Hepatocyte (in vitro differentiated cells): ENCODE measurements around the gene MTRF1.

Source experiments
- CTCF ChIP-seq: fragments of 200-600 bp; sonication (generic); IDR thresholded peaks from 2 replicates; pipeline ENCODE4 v1.5.1; 2016; ENCODE audit warnings: antibody characterized with exemption, mild to moderate bottlenecking; ENCODE audit not compliant: poor library complexity
- EZH2phosphoT487 ChIP-seq: fragments of 200-600 bp; sonication (generic); IDR thresholded peaks from one replicate; pipeline ENCODE4 v1.6.1; 2018; ENCODE audit warnings: antibody characterized with exemption, mild to moderate bottlenecking, low read depth, moderate library complexity; ENCODE audit not compliant: unreplicated experiment, severe bottlenecking

DNA sequence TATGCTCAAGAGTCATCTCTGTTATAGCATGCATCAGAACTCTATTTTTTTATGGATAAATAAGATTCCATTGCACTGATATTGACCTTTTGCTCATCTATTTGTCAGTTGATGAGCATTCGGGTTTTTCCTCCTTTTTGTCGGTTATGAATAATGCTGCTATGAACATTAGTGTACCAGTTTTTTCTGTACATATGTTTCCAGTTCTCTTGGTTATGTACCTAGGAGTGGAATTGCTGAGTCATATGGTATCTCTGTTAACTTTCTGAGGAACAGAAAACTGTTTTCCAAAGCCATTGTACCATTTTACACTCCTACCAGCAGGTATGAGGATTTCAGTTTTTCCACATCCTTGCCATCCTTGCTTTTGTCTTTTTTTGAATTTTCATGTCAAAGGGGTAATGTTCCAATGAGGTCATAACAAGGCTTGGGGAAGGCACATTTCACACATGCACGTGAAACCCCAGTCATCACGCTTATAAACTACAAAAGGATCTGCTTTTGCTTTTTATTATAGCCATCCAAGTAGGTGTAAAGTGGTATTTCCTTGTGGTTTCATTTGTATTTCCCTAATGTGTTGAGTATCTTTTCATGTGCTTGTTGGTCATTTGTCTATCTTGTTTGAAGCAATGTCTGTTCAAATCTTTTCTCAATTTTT lies 83.7 kb downstream of the MTRF1 start:
- TF ChIP-seq CTCF (no peak), EZH2phosphoT487 (no peak)
